ENCODE data around the gene CLASP1. TPM values are rescaled to one million over a fixed set of nuclear protein-coding genes. Genes with fewer than 3 reads are reported as not detected.
"Not testable (repeated sequence)": the region's sequence is repeated elsewhere in the genome, so short reads cannot be mapped to it uniquely, and the experiment has no call there.

Gene CLASP1
- total RNA-seq = 100 to 1,000 TPM in 1 of 2 donors, 10 to 100 TPM in 1; 95.1 to 121 TPM

DNA sequence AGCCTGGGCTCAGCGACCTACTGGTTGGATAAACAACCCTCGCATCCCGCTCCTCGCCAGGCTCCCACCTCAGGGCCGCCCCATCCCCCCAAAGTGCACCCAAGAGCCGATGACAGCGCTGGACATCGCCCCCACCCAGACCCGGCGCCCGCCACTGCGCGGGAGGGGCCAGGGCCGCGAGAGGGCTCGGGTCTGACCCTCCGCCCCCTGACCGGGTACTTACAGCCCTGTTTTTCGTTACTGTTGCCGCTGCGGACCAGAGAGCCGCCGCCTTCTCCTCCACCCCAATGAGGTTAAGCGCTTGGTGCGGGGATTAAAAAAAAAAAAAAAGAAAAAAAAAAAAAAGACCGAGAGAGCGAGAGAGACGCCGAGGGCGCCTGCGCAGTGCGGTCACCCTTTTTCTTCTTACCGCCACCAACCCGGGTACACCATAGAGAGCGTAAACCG, at the start of gene CLASP1:
Gene CLASP1, minus strand, starts transcription at position 314 of the 447 bp plus-strand sequence. CDS start 43,567 bp downstream, outside the sequence.
- Mint-ChIP-seq H3K27ac (peak within 1 kb of the TSS; percentile 100), H3K9me3 (no peaks in the 10 kb centered on the region), H3K27me3 (ENCODE audit: low read depth) (no peaks in the 10 kb centered on the region), H3K4me1 (ENCODE audit: low read depth) (peaks cover 72% of the 10 kb centered on the region), H3K4me3 (peak within 1 kb of the TSS; percentile 97 to 98), H3K36me3 (ENCODE audit: insufficient read depth in 2 of 2) (peaks cover 12 to 30% of the 10 kb centered on the region in 2 donors)
- ATAC-seq (replicated peaks in 1 of 2) = peak in 1 of 2 donors; percentile 53
- DNase-seq = no peak

DNA sequence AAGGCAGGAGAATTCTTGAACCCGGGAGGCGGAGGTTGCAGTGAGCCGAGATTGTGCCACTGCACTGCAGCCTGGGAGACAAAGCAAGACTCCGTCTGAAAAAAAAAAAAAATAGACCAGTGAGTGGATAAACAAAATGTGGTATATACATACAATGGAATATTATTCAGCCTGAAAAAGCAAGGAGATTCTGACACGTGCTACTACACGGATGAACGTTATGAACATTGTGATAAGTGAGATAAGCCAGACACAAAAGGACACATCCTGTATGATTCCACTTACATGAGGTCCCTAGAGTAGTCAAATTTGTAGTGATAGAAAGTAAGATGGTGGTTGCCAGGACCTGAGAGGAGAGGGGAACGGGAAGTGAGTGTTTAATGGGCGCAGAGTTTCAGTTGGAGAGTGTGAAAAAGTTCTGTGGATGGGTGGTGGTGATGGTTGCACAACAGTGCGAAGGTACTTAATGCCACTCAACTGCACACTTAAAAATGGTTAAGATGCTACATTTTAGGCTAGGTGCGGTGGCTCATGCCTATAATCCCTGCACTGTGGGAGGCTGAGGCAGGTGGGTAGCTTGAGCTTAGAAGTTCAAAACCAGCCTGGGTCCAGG, 49.2 kb upstream of the CLASP1 start:
- Mint-ChIP-seq H3K36me3 (ENCODE audit: insufficient read depth in 2 of 2) (no peaks in the 10 kb centered on the region), H3K9me3 (no peaks in the 10 kb centered on the region), H3K4me3 (peak overlapping the region; percentile 3 to 31), H3K27ac (peak overlapping the region; percentile 0), H3K4me1 (ENCODE audit: low read depth) (peaks cover 54% of the 10 kb centered on the region), H3K27me3 (ENCODE audit: low read depth) (no peaks in the 10 kb centered on the region)
- DNase-seq (peak; percentile 15 to 23), ATAC-seq (replicated peaks in 1 of 2) (peak; percentile 12 to 41)

DNA sequence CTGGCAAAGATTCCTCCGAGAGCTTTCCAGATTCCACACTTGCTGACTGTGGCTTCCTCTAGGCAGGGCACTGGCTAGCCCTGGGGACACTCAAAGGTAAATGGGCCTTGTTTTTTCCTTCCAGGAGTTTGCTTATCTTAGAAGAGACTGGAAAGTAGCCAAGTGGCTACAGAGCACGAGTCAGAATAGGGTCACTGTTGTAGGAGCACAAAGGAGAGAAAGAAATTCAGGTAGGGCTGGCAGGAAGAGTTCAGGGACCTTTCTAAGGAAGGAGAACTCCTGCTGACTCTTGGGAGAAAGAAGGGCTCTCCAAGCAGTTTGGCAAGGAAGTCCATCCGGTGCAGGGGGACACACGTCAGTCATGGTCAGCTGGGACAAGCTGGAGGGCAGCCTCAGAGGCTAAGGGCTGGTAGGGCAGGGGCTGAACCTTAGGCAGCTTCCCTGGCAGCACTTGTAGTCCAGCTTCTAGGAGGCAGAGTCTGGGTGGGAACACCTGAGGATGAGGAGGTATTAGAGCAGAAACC, 47.9 kb upstream of the CLASP1 start:
- Mint-ChIP-seq H3K9me3 (no peaks in the 10 kb centered on the region), H3K4me3 (no peak overlapping the region), H3K27me3 (ENCODE audit: low read depth) (no peaks in the 10 kb centered on the region), H3K27ac (no peak overlapping the region), H3K36me3 (ENCODE audit: insufficient read depth in 2 of 2) (no peaks in the 10 kb centered on the region), H3K4me1 (ENCODE audit: low read depth) (peaks cover 48% of the 10 kb centered on the region)
- ATAC-seq (replicated peaks in 1 of 2) (no peak), DNase-seq (no peak)

DNA sequence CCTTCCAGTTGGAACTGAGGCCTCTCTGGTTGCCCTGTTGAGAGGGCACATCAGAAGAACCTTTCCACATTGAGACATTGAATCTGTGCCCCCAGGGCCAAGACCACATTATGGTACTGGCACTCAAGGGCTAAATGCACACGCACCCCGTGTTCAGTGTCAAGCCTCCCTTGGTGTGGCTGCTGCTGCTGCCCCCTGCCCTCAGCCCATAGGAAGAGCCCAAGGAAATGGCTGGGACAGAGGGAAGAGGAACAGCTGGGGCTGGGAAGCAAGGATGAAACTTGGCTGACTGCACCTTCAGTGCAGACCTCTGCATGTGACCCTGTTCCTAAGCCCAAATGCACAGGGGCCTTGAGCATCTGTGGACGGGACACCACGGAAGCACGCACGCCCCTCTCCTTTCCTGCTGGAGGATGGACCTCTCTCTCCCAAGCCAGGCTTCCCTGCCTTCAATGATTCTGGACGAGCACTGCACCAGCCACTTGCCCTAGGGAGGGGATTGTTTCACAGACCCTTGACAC, 47.2 kb upstream of the CLASP1 start:
- ATAC-seq (replicated peaks in 1 of 2) (no peak), DNase-seq (no peak)
- Mint-ChIP-seq H3K4me3 (no peak overlapping the region), H3K27me3 (ENCODE audit: low read depth) (no peaks in the 10 kb centered on the region), H3K36me3 (ENCODE audit: insufficient read depth in 2 of 2) (no peaks in the 10 kb centered on the region), H3K9me3 (no peaks in the 10 kb centered on the region), H3K4me1 (ENCODE audit: low read depth) (peaks cover 41% of the 10 kb centered on the region), H3K27ac (no peak overlapping the region)

DNA sequence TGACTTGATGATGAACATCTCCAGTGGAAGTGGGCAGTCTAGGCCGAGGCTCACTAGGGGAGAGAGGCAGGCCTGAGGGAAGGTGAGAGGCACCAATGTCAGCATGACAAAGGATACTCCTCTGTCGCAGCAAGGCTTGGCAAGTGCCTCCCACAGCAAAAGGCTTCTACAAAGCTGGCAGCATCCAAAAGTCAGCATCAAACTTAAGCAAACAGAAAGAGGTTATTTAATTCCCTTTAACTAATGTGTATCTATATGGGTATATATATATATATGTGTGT, 45.8 kb upstream of the CLASP1 start:
- H3K27ac Mint-ChIP-seq = no peak overlapping the region
- DNase-seq (no peak), ATAC-seq (replicated peaks in 1 of 2) (no peak)
- no peaks in the 10 kb centered on the region for H3K9me3 Mint-ChIP-seq
- no peaks in the 10 kb centered on the region for H3K36me3 Mint-ChIP-seq (ENCODE audit: insufficient read depth in 2 of 2)
- H3K4me3 Mint-ChIP-seq = no peak overlapping the region
- H3K4me1 Mint-ChIP-seq (ENCODE audit: low read depth) = peaks cover 28% of the 10 kb centered on the region
- no peaks in the 10 kb centered on the region for H3K27me3 Mint-ChIP-seq (ENCODE audit: low read depth)

DNA sequence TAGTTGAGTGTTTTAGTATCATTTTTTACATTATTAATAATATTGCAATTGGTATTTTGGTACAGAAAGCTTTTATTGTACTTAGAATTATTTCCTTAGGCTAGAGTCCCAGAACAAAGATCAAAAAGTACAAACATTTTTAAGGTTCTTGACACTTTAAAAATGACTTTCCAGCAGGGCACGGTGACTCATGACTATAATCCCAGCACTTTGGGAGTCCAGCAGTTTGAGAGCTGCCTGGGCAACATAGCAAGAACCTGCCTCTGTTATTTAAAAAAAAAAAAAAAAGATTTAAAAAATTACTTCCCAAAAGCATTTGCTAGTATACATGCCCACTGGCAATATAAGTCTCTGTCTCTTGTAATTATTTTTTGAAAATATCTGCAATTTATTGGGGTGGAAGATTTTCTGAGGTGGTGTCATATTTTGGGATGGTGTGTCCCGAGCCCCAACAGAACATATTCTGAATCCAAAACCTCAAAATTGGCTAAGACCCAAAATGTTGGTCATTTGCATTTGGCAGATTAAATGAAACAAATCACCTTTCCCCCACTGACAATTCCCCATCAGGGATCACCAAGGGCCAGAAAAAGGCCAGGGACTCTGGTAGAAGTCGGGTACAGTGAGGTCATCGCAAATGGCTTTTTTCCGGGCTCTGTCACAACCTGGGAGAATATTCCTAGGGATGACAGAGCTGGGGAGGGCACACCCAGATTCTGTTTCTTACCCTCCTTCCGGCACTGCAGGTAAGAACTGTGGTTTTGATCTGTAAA, 45.3 kb upstream of the CLASP1 start:
- Mint-ChIP-seq H3K4me3 (no peak overlapping the region), H3K36me3 (ENCODE audit: insufficient read depth in 2 of 2) (no peaks in the 10 kb centered on the region), H3K9me3 (no peaks in the 10 kb centered on the region), H3K27me3 (ENCODE audit: low read depth) (no peaks in the 10 kb centered on the region), H3K4me1 (ENCODE audit: low read depth) (peaks cover 22% of the 10 kb centered on the region), H3K27ac (no peak overlapping the region)
- no peak for ATAC-seq (replicated peaks in 1 of 2)
- DNase-seq = no peak

DNA sequence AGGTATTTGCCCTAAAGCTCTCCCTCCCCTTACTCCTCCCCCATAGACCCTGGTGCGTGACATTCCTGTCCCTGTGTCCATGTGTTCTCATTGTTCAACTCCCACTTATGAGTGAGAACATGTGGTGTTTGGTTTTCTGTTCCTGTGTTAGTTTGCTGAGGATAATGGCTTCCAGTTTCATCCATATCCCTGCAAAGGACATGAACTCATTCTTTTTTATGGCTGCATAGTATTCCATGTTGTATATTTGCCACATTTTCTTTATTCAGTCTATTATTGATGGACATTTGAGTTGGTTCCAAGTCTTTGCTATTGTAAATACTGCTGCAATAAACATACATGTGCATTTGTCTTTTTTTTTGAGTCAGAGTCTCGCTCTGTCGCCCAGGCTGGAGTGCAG, 41.3 kb upstream of the CLASP1 start:
- not testable (repeated sequence) for H3K27ac Mint-ChIP-seq; H3K4me1 Mint-ChIP-seq (ENCODE audit: low read depth); DNase-seq; H3K36me3 Mint-ChIP-seq (ENCODE audit: insufficient read depth in 2 of 2); ATAC-seq (replicated peaks in 1 of 2); H3K4me3 Mint-ChIP-seq; H3K9me3 Mint-ChIP-seq; H3K27me3 Mint-ChIP-seq (ENCODE audit: low read depth)

DNA sequence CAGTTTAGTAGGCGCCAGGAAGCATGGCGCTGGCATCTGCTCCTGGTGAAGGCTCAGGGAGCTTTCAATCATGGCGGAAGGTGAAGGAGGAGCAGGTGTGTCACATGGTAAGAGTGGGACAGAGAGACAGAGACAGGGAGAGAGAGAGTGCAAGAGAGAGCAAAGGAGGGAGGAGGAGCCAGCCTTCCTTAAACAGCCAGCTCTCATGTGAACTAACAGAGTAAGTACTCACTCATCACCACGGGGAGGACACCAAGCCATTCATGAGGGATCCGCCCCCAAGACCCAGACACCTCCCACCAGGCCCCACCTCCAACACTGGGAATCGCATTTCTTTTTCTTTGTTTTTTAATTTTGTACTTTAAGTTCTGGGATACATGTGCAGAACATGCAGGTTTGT, 40.8 kb upstream of the CLASP1 start:
- ATAC-seq (replicated peaks in 1 of 2) = no peak
- no peaks in the 10 kb centered on the region for H3K36me3 Mint-ChIP-seq (ENCODE audit: insufficient read depth in 2 of 2)
- H3K27ac Mint-ChIP-seq = no peak overlapping the region
- no peaks in the 10 kb centered on the region for H3K4me1 Mint-ChIP-seq (ENCODE audit: low read depth)
- no peak for DNase-seq
- no peak overlapping the region for H3K4me3 Mint-ChIP-seq
- no peaks in the 10 kb centered on the region for H3K27me3 Mint-ChIP-seq (ENCODE audit: low read depth)
- no peaks in the 10 kb centered on the region for H3K9me3 Mint-ChIP-seq

DNA sequence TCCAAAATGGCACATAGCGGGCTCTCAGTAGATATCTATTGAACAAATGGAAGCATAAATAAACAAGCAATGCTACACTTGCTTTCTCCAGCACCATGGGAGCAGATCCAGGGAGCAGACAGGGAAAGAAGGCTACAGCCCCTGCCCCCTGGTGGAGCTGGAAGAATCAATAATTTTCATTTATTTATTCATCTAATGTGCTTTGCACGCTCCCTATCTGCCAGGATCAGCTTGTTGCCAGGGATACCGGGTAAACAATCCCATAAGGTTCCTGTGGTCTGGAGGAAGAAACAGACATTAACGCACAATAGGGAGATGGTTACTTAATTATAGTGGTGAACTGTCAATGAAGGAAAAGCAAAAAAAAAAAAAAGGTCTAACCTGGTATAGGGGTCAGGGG, 40.1 kb upstream of the CLASP1 start:
- peaks cover 0 to under 1% of the 10 kb centered on the region in 2 donors for H3K9me3 Mint-ChIP-seq
- peaks cover 0 to under 1% of the 10 kb centered on the region in 2 donors for H3K36me3 Mint-ChIP-seq (ENCODE audit: insufficient read depth in 2 of 2)
- H3K4me1 Mint-ChIP-seq (ENCODE audit: low read depth) = no peaks in the 10 kb centered on the region
- DNase-seq (no peak), ATAC-seq (replicated peaks in 1 of 2) (no peak)
- no peaks in the 10 kb centered on the region for H3K27me3 Mint-ChIP-seq (ENCODE audit: low read depth)
- H3K4me3 Mint-ChIP-seq = no peak overlapping the region
- H3K27ac Mint-ChIP-seq = no peak overlapping the region

DNA sequence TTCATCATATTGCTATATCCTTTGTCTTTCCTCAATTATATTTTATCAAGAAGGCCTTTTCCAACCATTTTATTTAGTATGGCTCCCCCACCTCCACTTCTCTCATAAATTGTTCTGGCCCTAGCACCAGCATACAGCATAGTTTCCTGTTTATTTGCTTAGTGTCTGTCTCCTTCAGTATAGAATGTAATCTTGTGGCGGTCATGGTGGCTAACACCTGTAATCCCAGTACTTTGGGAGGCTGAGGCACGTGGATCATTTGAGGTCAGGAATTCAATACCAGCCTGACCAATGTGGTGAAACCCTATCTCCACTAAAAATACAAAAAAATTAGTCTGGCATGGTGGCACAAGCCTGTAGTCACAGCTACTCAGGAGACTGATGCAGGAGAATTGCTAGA, 39.6 kb upstream of the CLASP1 start:
- Mint-ChIP-seq H3K4me1 (ENCODE audit: low read depth) (no peaks in the 10 kb centered on the region), H3K9me3 (peaks cover 5% of the 10 kb centered on the region in 2 donors), H3K27me3 (ENCODE audit: low read depth) (no peaks in the 10 kb centered on the region), H3K27ac (no peak overlapping the region), H3K36me3 (ENCODE audit: insufficient read depth in 2 of 2) (peaks cover 4 to 6% of the 10 kb centered on the region in 2 donors), H3K4me3 (no peak overlapping the region)
- ATAC-seq (replicated peaks in 1 of 2) (no peak), DNase-seq (no peak)

DNA sequence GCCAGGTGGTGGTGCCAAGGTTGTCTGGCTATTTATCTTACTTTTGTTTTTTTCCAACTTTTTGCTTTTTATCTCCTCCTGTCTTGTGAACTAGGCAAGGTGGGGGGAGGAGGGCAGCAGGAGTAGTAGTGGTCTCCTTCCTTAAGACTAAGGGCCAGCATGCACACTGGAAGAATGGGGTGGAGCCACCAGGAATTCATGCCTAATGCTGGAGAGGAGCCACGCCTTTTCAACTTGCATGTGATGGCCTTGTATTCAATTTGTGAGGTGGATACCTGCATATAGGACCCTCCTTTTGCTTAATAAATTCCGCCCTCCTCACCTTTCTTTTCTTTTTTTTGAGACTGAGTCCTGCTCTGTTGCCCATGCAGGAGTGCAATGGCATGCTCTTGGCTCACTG, 37.6 kb upstream of the CLASP1 start:
- Mint-ChIP-seq H3K27me3 (ENCODE audit: low read depth) (no peaks in the 10 kb centered on the region), H3K9me3 (peaks cover 12 to 13% of the 10 kb centered on the region in 2 donors), H3K4me3 (no peak overlapping the region), H3K36me3 (ENCODE audit: insufficient read depth in 2 of 2) (peaks cover 9 to 20% of the 10 kb centered on the region in 2 donors), H3K4me1 (ENCODE audit: low read depth) (no peaks in the 10 kb centered on the region), H3K27ac (no peak overlapping the region)
- no peak for DNase-seq
- ATAC-seq (replicated peaks in 1 of 2) = no peak

DNA sequence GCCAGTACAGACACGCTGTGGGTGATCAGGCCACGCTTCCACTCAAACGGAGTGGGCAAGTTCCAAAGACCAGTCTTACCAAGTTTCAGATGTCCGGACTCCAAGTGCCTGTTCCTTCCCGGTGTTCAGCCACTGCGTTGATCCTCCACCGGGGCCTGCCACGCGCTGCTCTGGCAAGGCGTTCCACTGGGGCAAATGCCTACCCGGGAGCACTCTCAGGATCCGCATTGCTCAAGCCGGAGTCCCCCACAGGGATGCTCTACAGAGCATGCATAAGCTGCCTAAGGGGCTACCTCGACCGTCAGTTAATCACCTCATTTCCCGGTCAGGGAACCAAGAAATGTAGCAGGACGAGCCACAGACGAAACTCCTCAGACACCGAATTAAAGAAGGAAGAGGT, 37.0 kb upstream of the CLASP1 start:
- Mint-ChIP-seq H3K4me1 (ENCODE audit: low read depth) (no peaks in the 10 kb centered on the region), H3K27ac (no peak overlapping the region), H3K27me3 (ENCODE audit: low read depth) (no peaks in the 10 kb centered on the region), H3K9me3 (peaks cover 12 to 16% of the 10 kb centered on the region in 2 donors), H3K4me3 (no peak overlapping the region), H3K36me3 (ENCODE audit: insufficient read depth in 2 of 2) (peaks cover 9 to 23% of the 10 kb centered on the region in 2 donors)
- ATAC-seq (replicated peaks in 1 of 2) (no peak), DNase-seq (no peak)

DNA sequence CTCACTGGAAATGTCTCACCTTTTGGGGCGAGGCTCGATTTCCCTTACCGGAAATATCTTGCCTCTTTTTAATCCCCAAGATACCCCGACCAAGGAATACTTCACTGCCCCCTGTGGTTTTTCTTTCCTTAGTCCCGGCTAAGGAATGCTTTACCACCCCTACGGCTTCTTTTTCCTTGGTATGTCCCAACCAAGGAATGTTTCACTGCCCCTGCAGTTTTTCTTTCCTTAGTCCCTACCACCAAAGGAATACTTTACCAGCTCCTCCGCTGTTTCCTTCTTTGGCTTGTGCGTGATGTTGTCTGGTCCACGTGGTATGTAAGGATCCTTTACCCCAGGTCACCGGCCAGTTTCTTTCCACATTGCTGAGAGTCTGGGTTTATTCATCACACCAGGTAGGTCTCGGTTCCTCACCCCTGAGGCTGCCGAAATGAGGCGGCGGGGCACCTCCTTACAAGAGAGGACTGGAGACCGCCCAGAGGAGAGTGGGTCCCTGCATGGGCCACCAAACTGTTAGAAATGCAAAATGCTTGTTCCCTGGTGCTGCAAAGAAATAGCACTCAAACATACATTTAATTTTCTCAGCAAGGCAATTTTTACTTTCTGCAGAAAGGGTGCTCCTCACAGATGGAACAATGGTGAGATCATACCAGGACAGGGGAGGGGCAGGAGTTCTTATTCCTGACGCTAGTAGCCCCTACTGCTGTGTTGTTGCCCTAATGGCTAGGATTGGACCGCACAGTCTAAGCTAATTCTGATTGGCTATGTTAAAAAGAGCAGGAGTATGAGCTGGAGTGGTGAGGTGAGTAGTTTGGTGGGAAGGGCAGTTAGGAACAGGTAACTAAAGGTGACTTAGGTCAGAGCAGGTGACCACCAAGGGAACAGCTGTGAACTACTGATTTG, 33.4 kb upstream of the CLASP1 start:
- no peak for ATAC-seq (replicated peaks in 1 of 2)
- Mint-ChIP-seq H3K27me3 (ENCODE audit: low read depth) (no peaks in the 10 kb centered on the region), H3K4me1 (ENCODE audit: low read depth) (no peaks in the 10 kb centered on the region), H3K4me3 (no peak overlapping the region), H3K36me3 (ENCODE audit: insufficient read depth in 2 of 2) (peaks cover 14 to 31% of the 10 kb centered on the region in 2 donors), H3K27ac (no peak overlapping the region), H3K9me3 (peaks cover 16 to 25% of the 10 kb centered on the region in 2 donors)
- DNase-seq = no peak

Data from activated T-cell treated with anti-CD3 and anti-CD28 coated beads, Interleukin-2, amount 50 U/mL, for 72 hours (primary cell).